HG02678 (cell line): ENCODE measurements around the gene SSUH2.

Experiments used
- ATAC-seq: cut with Tn5 transposase; IDR thresholded peaks from one replicate; pipeline ENCODE4 v1.9.1; 2021; ENCODE audit warnings: mild to moderate bottlenecking, moderate library complexity; ENCODE audit not compliant: unreplicated experiment

The SSUH2 gene

DNA sequence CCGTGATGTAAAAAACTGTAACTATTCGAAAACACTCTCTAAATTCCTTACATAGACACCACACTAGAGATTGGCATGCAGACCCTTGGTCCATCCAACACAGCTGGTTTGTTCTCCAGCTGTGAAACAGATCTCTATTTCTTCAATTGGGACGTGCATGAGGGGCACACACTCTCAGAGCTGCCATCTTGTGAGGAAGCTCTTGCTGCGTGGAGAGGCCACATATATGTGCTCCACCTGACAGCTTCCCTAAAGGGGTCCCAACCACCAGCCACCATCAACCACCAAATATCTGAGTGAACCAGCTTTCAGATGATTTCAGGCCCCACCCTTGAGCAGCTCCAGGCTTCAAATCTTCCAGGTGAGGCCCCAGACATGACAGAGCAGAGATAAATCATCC is 25.6 kb downstream of the SSUH2 start:
- ATAC-seq: no peak

DNA sequence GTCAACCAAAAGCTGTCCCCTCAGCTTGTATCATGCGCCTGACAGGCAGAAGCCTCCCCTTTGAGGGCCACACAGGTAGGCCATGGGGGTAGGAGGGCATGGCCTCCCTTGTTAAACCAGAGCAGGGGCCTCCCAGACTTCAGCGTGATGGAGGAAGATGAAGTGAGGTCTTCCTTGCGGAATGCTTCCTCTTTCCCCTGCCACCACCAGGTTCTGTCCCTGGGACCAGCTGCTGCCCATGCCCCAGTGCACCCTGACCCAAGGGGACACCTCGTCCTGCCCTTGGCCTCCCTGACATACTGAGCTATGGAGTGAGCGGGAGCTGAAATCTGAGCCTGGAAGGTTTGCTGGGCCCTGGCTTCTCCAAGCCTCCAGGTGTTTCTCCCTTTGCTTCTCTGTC is 26.7 kb downstream of the SSUH2 start:
- ATAC-seq: no peak

DNA sequence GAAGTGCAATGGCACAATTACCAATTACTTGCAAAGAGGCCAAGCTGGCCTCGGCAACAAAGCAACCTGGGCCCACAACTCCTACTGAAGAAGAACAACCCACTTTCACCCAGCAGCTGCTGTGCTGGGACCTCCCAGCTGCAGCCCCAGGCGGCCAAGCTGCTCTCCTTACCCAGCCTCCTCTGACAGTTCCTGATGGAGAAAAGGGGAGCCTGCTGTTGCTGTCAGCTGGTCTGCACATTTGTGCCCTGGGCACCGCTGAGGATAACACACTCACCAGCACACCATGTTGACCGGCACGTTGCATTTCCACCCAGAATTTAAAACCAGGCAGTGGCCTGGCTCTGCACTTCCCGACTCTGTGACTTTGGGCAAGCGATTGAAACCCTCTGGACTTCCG is 33.6 kb downstream of the SSUH2 start:
- no peak for ATAC-seq

DNA sequence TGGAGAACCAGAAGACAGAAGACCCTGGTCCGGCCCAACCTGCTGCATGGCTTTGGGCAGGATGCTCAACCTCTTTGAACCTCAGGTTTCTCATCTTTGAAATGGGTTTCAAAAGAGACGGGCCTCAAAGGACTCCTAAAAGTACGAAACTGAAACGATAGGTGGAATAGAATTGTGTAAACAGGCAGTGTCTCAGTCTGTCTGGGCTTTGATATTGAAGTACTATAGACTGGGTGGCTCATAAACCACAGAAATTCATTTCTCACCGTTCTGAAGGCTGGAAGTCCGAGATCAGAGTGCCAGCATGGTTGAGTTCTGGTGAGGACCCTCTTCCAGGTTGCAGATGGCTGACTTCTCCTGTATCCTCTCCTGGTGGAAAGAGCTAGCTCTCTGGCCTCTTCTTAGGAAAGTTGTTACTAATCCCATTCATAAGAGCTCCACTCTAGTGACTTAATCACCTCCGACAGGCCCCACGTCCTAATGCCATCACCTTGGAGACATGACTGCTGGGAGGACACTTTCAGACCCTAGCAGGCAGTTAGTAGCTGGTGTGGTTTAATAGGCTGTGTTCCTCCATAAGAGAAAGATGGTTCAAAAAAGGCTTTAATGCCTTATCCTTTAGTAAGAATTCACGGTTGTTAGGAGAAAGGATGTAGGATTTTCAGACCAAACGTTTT is 35.7 kb downstream of the SSUH2 start:
- ATAC-seq: no peak

DNA sequence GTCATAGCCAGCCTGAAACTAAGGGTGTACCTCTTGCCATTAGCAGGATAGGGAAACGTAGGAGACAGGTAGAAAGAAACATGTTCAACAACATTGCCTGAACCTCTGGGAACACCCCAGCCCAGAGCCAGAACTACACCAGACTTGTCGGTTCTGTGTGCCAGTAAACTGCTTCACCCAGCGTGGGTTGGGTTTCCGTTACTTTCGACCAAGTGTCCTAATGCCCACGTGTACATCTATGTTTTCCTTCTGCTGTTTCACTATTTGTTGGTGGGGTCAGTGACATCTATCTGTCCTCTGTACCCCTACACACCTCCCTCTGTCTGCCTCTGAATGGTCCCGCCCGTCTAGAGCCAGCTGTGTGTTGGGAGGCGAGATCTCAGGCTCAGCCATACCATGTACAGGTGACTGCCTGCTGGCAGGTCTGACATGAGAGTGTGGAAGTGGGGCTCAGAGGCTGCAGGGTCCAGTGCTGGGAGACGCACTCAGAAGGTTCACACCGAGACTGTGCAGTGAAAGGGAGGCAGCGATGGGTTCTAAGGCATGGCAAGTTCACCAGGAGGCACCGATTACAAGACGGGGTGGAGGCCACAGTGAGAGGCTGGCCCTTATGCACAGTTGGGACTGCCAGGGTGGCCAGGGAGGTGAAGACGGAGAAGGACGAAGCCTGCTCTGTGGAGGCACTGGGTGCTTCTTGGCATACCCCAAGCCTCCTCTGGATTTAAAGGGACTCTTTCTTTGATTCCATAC is 36.4 kb downstream of the SSUH2 start:
- ATAC-seq: no peak

DNA sequence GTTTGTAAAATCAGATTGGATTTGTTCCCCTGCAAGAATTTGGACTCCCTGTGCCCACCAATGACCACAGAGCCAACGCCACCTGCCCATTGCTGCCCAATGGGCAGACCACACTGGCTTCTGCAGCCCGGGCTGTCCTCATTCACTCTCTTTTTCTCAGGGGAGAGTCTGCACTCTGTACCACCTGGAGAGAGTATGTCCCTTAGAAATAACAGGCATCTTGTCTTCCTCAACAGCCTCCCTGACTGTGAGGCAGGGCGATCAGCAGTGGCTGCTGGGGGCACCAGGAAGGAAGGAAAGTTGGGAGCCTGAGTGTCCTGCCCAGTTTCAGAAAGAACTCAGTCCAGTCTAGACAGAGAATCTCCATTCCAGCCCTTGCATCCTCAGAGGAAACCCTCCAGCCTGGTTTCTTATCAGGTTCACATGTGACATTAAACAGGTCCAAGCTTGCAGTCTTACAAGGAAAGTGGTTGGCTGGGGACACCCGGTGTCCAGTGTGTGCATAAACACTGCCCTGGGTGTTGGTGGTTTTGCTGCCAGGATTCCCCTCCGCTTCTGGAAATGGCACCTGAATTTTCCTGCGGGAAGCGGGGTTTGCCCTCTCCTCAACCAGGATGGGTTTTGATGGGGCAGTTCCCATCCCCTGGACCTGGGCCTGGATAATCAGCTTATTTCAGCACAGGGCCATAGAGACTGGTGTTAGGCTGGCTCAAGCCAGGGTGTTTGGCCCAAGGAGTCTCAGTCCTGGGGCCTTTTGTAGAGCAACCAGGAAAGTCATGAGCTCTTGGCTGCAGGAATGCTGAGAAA is 37.2 kb downstream of the SSUH2 start:
- no peak for ATAC-seq

GRCh38 chr3:8606701-8607231 is 37.8 kb downstream of the SSUH2 start:
- no peak for ATAC-seq

DNA sequence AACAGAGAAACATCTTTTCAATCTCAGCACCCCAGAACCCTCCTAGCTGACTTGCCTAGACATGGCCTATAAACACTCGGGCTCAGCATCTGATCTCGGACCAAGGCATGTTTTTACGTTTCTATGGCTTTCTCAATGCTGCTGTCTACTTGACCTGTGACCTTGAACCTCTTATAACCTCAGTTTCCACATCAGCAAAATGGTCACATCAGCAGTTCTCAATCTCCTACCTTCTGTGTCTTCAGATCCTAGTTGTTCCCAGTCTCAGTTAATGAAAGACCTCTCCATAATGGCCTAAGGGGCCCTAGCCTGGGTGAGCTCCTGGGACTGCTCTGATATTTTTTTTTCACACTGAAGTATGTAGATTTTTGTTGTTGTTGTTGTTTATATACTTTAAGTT is 39.6 kb downstream of the SSUH2 start:
- no peak for ATAC-seq

DNA sequence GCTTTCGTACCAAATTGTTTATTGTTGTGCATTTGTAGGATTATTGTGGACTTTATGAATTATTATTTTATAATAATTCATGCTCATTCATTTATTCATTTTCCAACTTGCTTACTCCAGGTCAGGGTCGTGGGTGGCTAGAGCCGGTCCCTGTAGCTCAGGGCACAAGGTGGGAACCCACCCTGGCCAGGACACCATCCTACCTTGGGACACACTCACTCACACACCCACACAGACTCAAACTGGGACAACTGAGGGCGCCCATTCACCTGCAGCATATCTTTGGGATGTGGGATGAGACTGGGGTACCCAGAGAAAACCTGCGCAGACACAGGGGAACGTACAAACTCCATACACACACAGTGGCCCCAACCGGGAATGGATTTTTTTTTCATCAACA is 40.6 kb downstream of the SSUH2 start:
- ATAC-seq: no peak

- ATAC-seq: no peak
Measured at GRCh38 chr3:8603115-8603710, 41.4 kb downstream of the SSUH2 start.

GRCh38 chr3:8600457-8600856 is 44.1 kb downstream of the SSUH2 start:
- ATAC-seq: no peak

- no peak for ATAC-seq
Measured at GRCh38 chr3:8599146-8599545, 45.5 kb downstream of the SSUH2 start.

GRCh38 chr3:8597219-8597853 is 47.3 kb downstream of the SSUH2 start:
- ATAC-seq: no peak

DNA sequence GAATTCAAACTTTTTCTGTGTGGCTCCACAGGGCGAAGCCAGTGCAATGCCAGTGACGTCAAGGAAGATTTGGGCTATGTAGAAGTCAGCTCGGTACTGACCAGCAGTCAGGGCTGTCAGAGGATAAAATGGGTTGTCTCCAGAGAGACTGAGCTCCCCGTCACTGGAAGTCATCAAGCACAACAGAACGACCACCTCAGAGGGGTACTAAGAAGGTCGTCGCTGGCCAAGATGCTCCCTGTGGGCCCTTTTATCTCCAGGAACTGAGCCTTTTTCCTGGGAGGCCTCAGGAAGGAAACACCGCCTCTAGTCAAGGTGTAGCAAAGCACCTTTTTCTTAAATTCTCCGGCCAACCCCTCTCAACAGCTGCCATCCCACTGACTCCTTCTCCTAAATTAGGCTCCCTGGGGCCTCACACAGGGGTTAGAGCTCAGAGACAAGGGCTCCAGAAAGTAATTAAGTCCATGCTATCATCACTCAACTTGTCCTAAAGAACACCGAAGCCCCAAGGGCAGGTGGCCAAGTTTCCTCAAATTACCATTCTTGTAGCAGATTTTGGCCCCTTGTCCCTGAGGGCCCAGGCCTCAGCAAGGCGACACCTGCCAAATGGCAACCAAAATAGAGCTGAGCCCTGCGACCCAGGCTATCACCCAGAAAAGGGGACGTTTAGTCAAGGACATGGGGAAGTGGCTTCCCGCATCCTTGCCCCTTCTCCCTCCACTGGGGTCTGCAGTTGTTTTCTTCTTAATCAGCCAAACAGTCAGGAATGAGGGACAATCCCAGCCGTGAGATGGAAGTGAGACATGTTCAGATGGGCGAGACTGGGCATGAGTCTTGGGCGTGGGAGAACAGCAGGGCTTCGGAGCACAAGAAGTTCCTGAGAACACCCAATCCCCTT is 48.0 kb downstream of the SSUH2 start:
- no peak for ATAC-seq

GRCh38 chr3:8595695-8596115 is 48.9 kb downstream of the SSUH2 start:
- ATAC-seq: no peak

DNA sequence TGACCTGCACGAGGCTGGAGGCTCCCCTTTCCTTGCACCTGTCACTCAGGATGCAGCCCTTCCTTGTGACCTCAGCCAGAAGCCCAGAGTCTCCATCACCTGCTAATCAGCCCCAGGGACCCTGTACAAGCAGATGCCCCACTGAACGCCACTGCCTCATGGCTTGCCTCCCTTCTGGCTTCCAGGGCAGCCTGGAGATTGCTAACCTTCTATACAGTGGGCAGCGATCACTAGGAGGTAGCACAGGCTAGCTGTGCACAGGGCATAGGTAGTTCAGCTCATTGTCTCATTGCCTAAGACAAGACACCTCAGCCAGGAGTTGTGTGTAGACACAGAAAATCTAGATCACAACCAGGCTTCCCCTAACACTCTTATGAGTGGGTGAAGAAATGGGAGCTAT is 49.3 kb downstream of the SSUH2 start:
- ATAC-seq: no peak

- no peak for ATAC-seq
Measured at GRCh38 chr3:8593021-8593827, 51.4 kb downstream of the SSUH2 start.

DNA sequence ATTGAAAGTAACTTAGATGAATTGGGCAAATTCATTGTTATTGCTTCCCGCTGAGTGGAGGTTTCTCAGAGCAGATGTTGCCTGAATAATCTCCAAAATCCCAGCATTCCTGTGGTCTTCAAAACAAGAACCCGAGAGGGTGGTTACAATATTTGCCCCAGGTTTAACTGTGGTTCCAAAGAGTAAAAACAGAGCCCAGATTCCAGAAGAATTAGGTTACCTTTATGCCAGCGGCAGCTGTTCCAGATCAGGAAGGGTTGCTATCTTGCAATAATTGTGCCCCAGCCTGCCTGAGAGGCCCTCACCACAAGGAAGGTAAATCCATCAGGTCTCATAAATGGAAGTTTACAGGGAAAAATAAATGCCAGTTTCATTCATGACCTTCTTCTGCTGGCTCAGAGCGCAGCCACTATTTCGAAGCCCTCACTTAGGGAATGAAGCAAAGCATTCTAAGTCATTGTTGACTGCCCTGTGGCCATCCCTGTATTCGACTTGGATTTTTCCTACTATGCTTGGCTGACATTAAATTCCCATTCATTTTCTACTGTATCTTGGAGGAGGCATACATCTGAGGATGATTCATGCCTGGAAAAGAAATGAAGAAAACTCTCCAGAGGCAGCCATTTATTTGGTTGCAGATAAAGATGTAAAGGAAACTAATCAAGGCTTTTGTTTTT is 54.6 kb downstream of the SSUH2 start:
- no peak for ATAC-seq
